ENCODE results near the gene TLN1. TPM values are rescaled to one million over a fixed set of nuclear protein-coding genes. Genes with fewer than 3 reads are reported as not detected.
A peak's percentile ranks its signal among the peaks of the same experiment; 100 is the strongest.

TLN1 gene
- total and polyA plus RNA-seq, 10 of the 15 experiments (the other 5 are each of a cell fraction or from before 2014, with no cell fraction given): 11.6 to 305 (median 71.9) TPM

DNA sequence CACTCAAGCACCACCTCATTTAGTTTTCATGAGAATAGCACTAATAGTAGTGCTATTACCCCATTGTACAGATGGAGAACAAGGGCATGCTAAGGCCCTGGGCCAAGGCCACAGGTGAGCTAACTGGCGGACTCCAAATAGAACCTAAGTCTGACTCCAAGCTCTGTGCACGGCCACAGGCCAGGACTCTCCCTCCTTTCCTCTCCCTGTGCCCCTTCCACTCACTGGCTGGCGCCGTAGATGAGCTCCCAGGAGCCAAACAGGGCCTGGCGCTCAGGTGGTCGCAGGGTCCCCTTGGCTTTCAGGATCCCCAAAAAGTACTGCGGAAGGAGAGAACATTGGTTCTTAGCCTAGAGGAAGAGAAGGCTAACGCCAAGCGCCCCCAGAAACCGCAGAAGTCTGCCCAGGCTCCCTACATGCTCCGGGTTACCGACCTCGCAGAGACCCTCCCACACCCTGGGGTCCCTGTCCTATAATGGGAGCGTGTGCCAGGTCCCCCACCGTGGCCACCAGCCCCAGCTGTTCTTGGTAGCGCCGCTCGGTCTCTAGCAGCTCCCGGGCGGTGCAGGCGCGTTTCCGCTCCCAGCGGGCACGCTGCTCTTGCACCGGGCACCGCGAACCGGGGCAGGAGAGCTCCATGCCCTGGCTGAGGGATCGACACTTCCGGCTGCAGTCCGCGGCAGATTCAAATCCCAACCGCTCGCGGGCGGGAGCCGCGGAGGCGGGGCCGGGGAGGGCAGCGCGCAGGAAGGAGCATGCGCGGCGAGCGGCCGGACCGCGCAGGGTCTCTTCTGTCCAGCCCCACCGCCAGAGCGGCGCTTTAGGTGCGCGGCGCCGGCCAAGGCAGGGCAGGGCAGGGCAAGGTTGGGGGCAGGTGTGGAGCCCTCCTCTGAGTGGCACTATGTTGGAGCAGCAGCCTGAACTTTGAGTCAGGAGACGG is 67.2 kb downstream of the TLN1 start, which contains the start of gene ARHGEF39 (continued):
- peak; percentile 33; the same call in 1 of the 2 replicates for TF ChIP-seq HDGF (IDR thresholded peaks at IDR 0.05)
- TF ChIP-seq POLR2A (IDR thresholded peaks at IDR 0.05; ENCODE audit: low read depth, low read length): peak; percentile 83
- no peak for TF ChIP-seq KLF5 (IDR thresholded peaks at IDR 0.05; ENCODE audit: partially characterized antibody)
- TF ChIP-seq BCL11A (IDR thresholded peaks at IDR 0.05; ENCODE audit: low read depth, low read length): no peak
- TF ChIP-seq ZSCAN29 (IDR thresholded peaks at IDR 0.05): no peak
- no peak for TF ChIP-seq POLR2AphosphoS2 (IDR thresholded peaks at IDR 0.05; ENCODE audit: low read depth, low read length)
- no peak; the same call in 1 of the 2 replicates for TF ChIP-seq TAF1 (IDR thresholded peaks at IDR 0.05; ENCODE audit: borderline replicate concordance, low read depth, low read length)
- no peak for TF ChIP-seq ATF7 (IDR thresholded peaks at IDR 0.05; ENCODE audit: low read depth)
- TF ChIP-seq, protein P1, sequence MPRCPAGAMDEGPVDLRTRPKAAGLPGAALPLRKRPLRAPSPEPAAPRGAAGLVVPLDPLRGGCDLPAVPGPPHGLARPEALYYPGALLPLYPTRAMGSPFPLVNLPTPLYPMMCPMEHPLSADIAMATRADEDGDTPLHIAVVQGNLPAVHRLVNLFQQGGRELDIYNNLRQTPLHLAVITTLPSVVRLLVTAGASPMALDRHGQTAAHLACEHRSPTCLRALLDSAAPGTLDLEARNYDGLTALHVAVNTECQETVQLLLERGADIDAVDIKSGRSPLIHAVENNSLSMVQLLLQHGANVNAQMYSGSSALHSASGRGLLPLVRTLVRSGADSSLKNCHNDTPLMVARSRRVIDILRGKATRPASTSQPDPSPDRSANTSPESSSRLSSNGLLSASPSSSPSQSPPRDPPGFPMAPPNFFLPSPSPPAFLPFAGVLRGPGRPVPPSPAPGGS (IDR thresholded peaks at IDR 0.05; ENCODE audit: borderline replicate concordance, insufficient read depth, low read depth, low read length, poor library complexity, severe bottlenecking): no peak
- TF ChIP-seq NFIC (IDR thresholded peaks at IDR 0.05; ENCODE audit: low read depth, low read length): no peak
- TF ChIP-seq ASH2L (IDR thresholded peaks at IDR 0.05; ENCODE audit: borderline replicate concordance, low read depth): no peak
- no peak for TF ChIP-seq EP300 (IDR thresholded peaks at IDR 0.05; ENCODE audit: borderline replicate concordance in 1 of 2, control insufficient read depth in 1 of 2, low read depth in 2 of 2, low read length in 2 of 2)
- TF ChIP-seq, protein P2, sequence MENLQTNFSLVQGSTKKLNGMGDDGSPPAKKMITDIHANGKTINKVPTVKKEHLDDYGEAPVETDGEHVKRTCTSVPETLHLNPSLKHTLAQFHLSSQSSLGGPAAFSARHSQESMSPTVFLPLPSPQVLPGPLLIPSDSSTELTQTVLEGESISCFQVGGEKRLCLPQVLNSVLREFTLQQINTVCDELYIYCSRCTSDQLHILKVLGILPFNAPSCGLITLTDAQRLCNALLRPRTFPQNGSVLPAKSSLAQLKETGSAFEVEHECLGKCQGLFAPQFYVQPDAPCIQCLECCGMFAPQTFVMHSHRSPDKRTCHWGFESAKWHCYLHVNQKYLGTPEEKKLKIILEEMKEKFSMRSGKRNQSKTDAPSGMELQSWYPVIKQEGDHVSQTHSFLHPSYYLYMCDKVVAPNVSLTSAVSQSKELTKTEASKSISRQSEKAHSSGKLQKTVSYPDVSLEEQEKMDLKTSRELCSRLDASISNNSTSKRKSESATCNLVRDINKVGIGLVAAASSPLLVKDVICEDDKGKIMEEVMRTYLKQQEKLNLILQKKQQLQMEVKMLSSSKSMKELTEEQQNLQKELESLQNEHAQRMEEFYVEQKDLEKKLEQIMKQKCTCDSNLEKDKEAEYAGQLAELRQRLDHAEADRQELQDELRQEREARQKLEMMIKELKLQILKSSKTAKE (IDR thresholded peaks at IDR 0.05; ENCODE audit: low read depth, poor library complexity, severe bottlenecking): no peak
- TF ChIP-seq, protein P3, sequence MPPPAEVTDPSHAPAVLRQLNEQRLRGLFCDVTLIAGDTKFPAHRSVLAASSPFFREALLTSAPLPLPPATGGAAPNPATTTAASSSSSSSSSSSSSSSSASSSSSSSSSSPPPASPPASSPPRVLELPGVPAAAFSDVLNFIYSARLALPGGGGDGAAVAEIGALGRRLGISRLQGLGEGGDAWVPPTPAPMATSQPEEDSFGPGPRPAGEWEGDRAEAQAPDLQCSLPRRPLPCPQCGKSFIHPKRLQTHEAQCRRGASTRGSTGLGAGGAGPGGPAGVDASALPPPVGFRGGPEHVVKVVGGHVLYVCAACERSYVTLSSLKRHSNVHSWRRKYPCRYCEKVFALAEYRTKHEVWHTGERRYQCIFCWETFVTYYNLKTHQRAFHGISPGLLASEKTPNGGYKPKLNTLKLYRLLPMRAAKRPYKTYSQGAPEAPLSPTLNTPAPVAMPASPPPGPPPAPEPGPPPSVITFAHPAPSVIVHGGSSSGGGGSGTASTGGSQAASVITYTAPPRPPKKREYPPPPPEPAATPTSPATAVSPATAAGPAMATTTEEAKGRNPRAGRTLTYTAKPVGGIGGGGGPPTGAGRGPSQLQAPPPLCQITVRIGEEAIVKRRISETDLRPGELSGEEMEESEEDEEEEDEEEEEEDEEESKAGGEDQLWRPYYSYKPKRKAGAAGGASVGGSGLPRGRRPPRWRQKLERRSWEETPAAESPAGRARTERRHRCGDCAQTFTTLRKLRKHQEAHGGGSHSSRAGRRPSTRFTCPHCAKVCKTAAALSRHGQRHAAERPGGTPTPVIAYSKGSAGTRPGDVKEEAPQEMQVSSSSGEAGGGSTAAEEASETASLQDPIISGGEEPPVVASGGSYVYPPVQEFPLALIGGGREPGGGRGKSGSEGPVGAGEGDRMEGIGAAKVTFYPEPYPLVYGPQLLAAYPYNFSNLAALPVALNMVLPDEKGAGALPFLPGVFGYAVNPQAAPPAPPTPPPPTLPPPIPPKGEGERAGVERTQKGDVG (CRISPR knock-in tag; IDR thresholded peaks at IDR 0.05): no peak
- TF ChIP-seq PAX5 (IDR thresholded peaks at IDR 0.05; ENCODE audit: borderline replicate concordance, low read depth, low read length): no peak
- no peak for TF ChIP-seq BMI1 (IDR thresholded peaks at IDR 0.05; ENCODE audit: borderline replicate concordance)
- no peak for TF ChIP-seq ETV6 (conservative IDR thresholded peaks at IDR 0.05 in 1 of 2, IDR thresholded peaks at IDR 0.05 in 1 of 2; ENCODE audit: borderline replicate concordance in 1 of 2, low read depth in 1 of 2)
- no peak for TF ChIP-seq ZNF622 (IDR thresholded peaks at IDR 0.05)
- TF ChIP-seq CBFB (IDR thresholded peaks at IDR 0.05; ENCODE audit: low read depth): no peak
- no peak for TF ChIP-seq SUPT20H (IDR thresholded peaks at IDR 0.05; ENCODE audit: borderline replicate concordance, control insufficient read depth, low read depth, low read length)
- no peak for TF ChIP-seq FOXK2 (IDR thresholded peaks at IDR 0.05)
- TF ChIP-seq, protein P4, sequence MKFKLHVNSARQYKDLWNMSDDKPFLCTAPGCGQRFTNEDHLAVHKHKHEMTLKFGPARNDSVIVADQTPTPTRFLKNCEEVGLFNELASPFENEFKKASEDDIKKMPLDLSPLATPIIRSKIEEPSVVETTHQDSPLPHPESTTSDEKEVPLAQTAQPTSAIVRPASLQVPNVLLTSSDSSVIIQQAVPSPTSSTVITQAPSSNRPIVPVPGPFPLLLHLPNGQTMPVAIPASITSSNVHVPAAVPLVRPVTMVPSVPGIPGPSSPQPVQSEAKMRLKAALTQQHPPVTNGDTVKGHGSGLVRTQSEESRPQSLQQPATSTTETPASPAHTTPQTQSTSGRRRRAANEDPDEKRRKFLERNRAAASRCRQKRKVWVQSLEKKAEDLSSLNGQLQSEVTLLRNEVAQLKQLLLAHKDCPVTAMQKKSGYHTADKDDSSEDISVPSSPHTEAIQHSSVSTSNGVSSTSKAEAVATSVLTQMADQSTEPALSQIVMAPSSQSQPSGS (IDR thresholded peaks at IDR 0.05; ENCODE audit: low read length): no peak
